GM18870 (cell line): ENCODE results near the gene LEMD2.

Experiments
- ATAC-seq: cut with Tn5 transposase; IDR thresholded peaks from one replicate; pipeline ENCODE4 v1.9.1; 2021; ENCODE audit warnings: moderate library complexity; ENCODE audit not compliant: unreplicated experiment

The LEMD2 gene

DNA sequence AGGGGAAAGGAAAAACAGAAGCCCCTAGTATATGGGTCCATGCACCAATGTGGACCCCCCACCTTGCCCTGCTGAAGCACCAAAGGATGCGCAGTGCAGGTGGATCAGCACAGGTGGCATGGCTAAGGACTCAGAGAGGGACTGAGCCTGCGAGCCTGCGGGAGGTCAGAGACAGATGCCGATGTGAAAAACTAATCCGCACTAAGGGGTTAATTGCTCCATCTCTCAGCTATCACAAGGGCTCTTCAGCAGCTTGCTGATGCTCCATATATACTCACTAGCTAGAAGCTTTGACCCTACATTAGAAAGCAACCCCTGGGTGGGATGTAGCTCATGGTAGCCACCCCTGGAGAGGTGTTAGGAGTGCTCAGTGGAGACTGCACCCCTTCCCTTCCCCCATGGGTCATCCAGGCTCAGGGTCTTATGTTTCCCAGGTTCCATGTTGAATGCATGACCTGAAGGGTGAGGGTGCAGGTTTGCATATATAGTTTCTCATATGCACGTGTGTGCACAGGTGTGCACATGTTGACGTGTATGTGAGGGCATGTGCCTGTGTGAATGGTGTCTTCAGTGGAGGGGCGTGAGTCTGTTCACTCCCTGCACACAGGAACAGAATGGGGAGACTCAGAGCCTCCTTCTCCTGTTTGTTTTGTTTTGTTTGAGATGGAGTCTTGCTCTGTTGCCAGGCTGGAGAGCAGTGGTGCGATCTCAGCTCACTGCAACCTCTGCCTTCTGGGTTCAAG, 28.9 kb downstream of the LEMD2 start:
- ATAC-seq = no peak

DNA sequence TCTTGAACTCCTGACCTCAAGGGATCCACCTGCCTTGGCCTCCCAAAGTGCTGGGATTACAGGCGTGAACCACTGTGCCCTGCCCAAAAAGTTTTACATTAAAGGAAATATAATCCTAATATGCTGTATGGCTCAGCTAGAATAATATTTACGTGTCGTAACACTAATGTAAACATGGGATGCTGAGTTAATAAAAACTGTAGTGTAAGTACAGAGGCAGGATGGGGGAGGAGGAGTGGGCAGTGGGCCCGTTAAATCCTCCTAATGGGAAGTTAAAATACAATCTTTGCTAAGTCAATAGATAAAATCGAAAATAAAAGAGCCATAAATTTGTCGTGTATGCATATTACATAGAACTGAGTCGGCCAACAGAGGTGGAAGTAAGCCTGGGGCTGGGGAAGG, 30.1 kb downstream of the LEMD2 start:
- no peak for ATAC-seq

DNA sequence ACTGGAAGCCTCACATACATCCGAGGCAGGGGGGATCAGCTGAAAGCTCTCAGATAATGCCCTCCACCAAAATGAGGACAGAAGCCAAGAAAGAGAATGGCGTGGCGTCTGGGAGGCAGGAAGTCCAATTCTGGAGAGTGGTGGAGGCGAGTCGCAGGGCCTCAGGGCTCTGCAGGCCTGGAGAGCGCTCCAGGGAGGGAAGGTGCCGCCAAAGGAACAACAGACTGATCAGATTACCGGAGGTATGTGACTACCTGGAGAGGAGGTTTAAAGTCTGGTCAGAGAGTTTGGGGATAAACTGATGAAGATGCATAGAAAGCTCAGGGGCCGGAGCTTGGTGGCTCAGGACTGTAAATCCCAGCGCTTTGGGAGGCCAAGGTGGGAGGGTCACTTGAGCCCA, 31.0 kb downstream of the LEMD2 start:
- no peak for ATAC-seq

- no peak for ATAC-seq
Observed at GRCh38 chr6:33757113-33757512, 31.8 kb downstream of the LEMD2 start.

DNA sequence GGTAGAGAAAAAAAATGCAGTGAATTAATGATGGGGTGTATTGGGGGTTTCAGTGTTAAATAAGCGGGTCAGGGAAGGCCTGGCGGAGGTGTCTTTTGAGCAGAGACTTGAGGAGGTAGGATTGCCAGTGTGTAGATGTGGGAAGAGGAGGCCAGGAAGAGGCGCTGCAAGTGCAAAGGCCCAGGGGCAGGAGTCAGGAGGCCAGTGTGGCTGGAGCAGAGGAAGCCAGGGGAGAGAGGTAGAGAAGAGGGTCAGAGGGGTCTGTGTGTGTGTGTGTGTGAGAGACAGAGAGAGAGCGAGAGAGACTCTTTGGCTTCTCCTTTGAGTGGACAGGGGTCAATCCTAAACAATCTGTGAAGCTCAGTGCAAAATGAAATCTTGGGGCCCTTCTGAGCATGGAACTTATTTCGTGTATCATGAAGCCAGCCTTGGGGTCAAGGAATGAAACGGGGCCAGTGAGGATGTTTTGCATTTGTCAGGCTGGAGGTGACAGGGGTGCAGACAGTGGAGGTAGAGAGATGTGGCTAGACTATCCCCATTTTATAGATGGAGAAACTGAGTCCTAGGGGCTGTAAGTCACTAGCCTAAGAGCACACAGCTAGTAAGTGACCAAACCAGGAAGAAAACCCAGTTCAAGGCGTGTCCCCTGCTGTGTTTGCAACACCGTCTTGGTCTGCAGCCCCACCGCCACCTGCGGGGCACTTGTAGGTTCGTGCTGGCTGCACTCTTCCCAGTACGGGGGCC, 32.5 kb downstream of the LEMD2 start:
- ATAC-seq = no peak

- ATAC-seq = no peak
Observed at GRCh38 chr6:33755070-33755869, 33.7 kb downstream of the LEMD2 start.

- ATAC-seq = no peak
Observed at GRCh38 chr6:33754222-33754621, 34.7 kb downstream of the LEMD2 start.

DNA sequence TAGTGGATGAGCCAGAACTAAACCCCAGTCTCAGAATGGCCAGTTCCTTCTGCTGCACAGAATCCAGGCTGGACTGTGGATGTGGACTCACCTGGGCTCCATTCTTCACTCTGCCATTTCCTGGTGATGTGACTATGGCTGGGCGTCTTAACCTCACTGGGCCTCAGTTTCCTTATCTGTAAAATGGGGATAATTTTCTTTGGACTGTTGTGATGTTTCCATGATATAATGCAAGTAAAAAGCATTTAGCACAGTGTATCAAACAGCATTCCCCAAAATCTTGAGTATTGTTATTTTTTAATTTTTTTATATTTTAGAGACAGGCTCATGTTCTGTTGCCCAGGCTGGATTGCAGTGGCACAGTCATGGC, 36.3 kb downstream of the LEMD2 start:
- ATAC-seq = no peak

DNA sequence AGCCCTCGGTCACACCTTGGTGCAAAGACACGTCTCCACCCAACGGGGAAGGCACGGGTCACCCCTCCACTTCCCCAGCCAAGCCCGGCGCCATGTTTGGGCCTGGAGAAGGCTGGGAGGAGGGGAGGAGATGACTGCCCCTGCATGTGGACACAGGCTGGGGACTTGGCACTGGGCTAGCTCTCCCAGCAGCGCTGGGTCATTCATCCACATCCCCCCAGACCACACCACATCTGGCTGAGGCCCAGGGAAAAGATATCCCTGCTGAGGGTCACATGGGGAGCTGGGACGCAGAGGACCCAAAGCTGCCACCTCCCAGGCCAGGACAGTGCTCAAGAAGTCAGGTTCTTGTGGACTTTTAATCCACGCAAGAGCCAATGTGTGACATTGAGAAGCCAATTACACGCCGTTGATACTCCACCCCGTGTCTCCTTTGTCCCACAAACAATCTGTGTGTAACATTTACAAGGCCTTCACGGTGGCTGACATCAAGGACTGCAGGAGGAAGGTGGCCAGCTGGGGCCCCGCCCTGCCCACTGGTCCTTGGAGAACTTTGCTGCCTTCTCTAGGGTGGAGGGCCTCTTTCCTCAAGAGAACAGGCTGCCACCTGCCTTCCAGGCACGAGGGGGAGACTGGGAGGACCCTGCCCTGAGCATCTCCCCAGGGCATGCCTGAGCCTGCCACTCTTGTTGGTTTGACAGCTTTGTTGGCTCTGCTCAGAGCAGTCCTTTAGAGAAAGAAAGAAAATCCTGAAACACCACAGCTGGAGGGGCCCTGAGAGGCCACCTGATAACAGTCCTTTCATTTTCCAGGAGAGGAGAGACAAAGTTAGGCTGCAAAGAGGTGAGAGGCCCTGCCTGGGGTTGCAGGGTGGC, 36.9 kb downstream of the LEMD2 start:
- no peak for ATAC-seq

- ATAC-seq = no peak
Observed at GRCh38 chr6:33750244-33750991, 38.5 kb downstream of the LEMD2 start.

- ATAC-seq = no peak
Observed at GRCh38 chr6:33749401-33749800, 39.5 kb downstream of the LEMD2 start.

GRCh38 chr6:33748841-33749240, 40.1 kb downstream of the LEMD2 start:
- ATAC-seq = no peak

DNA sequence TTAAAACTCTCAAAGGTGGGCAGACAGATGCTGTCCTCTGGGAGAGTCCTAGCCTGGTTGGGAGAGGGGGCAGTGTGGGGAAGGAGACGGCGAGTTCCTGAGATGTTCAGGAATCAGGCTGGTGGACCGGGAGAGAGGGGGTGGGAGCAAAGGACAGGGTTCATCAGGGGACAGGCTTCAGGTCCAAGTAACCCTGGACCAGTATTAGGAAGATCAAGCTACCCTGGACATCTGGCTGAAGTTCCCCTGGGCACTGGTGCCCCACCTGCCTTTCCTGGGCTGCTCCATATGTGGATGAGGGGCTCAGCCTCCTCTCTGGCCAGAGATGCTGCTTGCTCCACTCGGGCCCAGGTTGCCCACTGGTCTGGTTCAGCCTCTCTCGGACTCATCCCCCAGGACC, 41.1 kb downstream of the LEMD2 start:
- ATAC-seq = no peak

DNA sequence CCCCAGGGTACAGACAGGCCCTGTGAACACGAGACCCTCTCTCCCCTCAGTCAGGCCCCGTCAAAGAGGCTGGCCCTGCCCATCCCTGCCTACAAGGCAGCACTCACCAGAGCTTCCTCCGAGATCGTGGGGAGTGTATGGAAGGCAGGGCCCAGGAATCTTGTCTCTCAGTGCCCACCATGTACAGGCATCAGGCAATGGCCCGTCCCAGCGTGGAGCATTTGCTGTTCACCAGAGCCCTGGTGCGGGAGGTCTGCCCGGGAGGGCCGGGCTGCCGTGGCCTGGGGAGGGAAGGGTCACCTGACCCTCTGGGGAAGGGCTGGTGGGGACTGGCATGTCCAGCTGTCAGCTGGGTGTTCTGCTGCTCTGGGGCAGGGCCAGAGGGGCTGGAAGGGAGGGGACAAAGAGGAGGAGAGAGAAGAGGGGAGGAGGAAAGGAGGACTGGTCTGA, 42.3 kb downstream of the LEMD2 start, which contains the start of gene IP6K3:
IP6K3 (minus strand) TSS at position 255 of the 450 bp plus-strand sequence. CDS start 11,429 bp downstream, outside the sequence.
- no peak for ATAC-seq

DNA sequence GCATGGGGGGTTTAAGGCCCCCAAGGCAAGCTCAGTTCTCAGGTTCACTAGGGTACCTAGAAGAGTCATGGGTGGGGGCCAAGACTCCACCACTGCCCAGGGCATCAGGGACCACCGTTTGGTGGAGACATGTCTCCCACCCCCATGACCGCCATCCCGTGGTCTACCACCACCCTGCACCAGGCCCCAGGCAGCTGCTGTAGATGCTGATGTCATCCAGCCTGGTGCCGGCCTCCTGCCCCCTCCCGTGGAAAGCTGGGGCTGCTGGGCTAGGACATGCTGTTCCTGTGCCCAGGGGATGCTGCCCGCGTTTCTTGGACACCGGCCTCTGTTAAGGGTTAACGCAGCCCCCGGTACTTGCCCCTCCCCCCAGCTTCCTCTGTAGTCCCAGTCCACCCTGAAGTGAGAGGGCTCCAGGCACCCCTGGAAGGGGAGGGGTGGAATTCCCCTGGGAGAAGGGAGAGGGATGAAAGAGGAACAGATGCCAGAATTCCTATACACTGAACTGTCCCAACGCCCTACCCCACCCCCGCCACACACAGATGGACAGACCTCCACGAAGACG, 42.8 kb downstream of the LEMD2 start:
- no peak for ATAC-seq

DNA sequence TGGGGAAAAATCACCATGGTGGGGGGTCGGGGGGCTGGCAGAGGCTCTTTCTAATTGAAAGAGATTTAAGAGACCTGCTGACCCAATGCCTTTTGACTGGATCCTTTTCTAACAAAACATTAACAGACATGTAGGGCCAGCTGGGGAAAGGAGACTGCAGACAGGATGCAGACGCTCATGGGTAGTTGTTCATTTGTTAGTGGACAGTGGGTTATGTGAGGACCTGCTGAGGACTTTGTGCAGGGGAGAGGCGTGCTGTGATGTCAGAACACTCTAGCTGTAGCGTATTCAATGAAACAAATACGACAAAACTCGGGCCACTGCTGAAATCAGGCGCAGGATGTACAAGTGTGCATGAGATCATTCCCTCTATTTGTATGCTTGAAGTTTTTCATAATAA, 43.4 kb downstream of the LEMD2 start:
- no peak for ATAC-seq

- ATAC-seq = no peak
Observed at GRCh38 chr6:33744895-33745546, 43.9 kb downstream of the LEMD2 start.

DNA sequence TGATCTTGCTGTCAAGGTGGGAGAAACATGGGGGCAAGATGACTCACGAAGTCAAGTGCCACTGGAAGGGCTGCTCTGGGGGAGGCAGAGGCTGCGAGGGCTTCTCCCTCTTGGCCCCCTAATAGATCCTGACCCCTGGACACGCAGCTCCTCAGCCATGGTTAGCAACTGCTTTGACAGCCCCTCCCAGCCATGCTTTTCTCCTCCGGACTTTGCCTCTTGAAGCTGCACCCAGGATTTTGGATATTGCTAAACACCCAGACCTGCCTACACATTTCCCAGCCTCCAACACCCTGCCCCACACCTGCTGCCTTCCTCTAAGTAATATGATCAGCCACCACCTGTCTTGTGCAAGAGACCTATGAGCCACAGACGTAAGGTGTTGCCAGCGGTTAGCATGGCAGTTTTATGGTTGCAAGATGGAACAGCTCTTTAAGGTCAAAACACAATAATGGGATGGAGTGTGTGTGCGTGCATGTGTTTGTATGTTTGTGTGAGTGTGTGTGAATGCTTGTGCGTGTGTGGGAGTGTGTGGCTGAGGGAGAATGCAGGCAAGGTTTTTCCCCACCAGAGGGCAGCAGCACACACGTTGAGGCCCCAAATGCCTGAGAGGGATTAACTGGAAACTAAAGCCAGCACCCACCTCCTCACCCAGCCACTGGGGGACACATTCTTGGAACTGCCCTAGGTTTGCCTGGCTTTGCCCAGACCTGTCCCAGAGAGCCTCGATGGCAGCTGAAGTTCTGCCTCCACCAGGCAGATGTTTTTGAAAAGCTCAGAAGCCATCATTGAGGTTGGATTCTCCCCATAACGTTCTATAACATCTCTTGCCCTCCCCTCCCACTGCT, 44.7 kb downstream of the LEMD2 start:
- no peak for ATAC-seq
